ENCODE data around the gene CEACAM6. TPM values are rescaled to one million over a fixed set of nuclear protein-coding genes. Genes with fewer than 3 reads are reported as not detected.
A peak's percentile ranks its signal among the peaks of the same experiment; 100 is the strongest.
"Not testable (repeated sequence)": the region's sequence is repeated elsewhere in the genome, so short reads cannot be mapped to it uniquely, and the experiment has no call there.

CEACAM6 gene
- total RNA-seq, 4 donors from 2014 or later = 70.8 to 288 (median 176) TPM

DNA sequence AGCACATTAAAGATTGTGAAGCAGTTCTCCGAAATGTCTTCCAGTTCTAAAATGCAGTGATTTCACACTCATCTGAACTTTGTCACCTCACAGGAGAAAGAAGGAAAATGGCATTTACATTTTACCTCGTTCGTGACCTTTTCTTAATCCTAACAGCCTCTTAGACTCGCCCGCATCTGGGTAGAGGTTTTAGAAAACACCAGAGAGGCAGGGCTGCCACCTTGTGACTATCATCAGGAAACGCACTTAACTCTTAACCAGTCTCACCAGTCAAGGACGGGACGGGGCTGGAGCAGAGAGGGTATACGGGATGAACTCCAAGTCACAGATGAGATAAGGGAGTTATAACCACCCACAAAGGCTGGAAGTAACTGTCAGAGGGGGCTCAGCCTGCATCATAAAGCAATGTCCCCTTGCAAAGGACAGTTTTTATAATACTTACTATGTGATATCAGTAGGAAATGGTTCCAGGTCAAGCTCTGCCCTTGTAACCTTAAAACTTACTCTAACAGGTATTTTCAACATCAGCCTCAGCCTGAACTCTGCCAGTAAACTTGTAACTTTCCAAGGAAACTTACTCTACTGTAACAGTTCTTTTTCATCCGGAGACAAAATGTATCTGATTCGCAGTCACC lies 8.6 kb upstream of the CEACAM6 start:
- H3K9me3 ChIP-seq = no peaks in the 10 kb centered on the region
- no peak for DNase-seq
- WGBS, 2 donors = 17 to 20% methylated on average over 10 to 11 of the region's 11 CpGs
- H3K4me3 ChIP-seq = no peak overlapping the region
- H3K27ac ChIP-seq = no peak overlapping the region
- peaks cover 0 to 54% (median 0%) of the 10 kb centered on the region in 3 donors for H3K4me1 ChIP-seq
- no peaks in the 10 kb centered on the region for H3K36me3 ChIP-seq
- intact Hi-C loops (cut with DNase I) = no loop called here
- peak in 5 of 6 experiments; percentile 27 to 77 (median 53) for TF ChIP-seq CTCF (IDR thresholded peaks at IDR 0.05)
- TF ChIP-seq POLR2A (IDR thresholded peaks at IDR 0.05) = no peak
- H3K27me3 ChIP-seq = peaks cover 0 to 28% (median 0%) of the 10 kb centered on the region in 4 donors

DNA sequence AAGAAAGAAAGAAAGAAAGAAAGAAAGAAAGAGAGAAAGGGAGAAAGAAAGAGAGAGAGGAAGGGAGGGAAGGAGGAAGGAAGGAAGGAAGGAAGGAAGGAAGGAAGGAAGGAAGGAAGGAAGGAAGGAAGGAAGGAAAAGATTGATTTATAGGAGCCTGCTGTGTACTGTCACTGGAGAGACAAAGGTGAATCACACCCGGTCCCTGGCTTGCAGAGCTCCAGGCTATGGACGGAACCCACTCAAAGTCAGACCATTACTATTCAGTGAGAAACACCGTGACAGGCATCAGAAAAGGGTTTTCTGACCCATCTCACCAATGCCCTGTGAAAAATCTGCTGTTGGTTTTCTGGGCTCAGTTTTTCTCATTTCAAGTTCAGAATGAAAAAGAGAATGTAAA lies 7.3 kb upstream of the CEACAM6 start:
- WGBS, 2 donors = 51 to 59% methylated on average over 3 of the region's 3 CpGs
- intact Hi-C loops (cut with DNase I) = no loop called here
- no peak for DNase-seq
- Histone ChIP-seq H3K36me3 (no peaks in the 10 kb centered on the region), H3K4me3 (no peak overlapping the region), H3K27me3 (peaks cover 0 to 32% (median 0%) of the 10 kb centered on the region in 4 donors), H3K9me3 (no peaks in the 10 kb centered on the region), H3K27ac (no peak overlapping the region), H3K4me1 (peaks cover 0 to 67% (median 0%) of the 10 kb centered on the region in 3 donors)
- no peak for TF ChIP-seq POLR2A (IDR thresholded peaks at IDR 0.05)

- 29 to 39% methylated on average over 3 to 5 of the region's 10 CpGs for WGBS, 2 donors
- peak overlapping the region; percentile 74 to 87 (median 81) for H3K27ac ChIP-seq
- intact Hi-C loops (cut with DNase I); H3K9me3 ChIP-seq; DNase-seq; H3K36me3 ChIP-seq: not testable (repeated sequence)
- H3K27me3 ChIP-seq = peaks cover 0 to 38% (median 0%) of the 10 kb centered on the region in 4 donors
- peak overlapping the region in 3 of 4 donors; percentile 2 to 30 (median 13) for H3K4me3 ChIP-seq
- peaks cover 0 to 86% (median 0%) of the 10 kb centered on the region in 3 donors for H3K4me1 ChIP-seq
- peak in 1 of 4 donors; percentile 12 for TF ChIP-seq POLR2A (IDR thresholded peaks at IDR 0.05)
These were observed 4.8 kb upstream of the CEACAM6 start for GRCh38 chr19:41750248-41751134.

GRCh38 chr19:41753159-41753558 lies 2.2 kb upstream of the CEACAM6 start:
- Histone ChIP-seq H3K36me3 (no peaks in the 10 kb centered on the region), H3K4me1 (peaks cover 0 to 69% (median 0%) of the 10 kb centered on the region in 3 donors), H3K27ac (peak overlapping the region in 3 of 4 donors; percentile 78 to 87 (median 84)), H3K27me3 (peaks cover 0 to 18% (median 0%) of the 10 kb centered on the region in 4 donors), H3K4me3 (no peak overlapping the region), H3K9me3 (no peaks in the 10 kb centered on the region)
- 8 to 9% methylated on average over 12 of the region's 12 CpGs for WGBS, 2 donors
- DNase-seq = no peak
- TF ChIP-seq POLR2A (IDR thresholded peaks at IDR 0.05) (no peak), CTCF (IDR thresholded peaks at IDR 0.05) (peak; percentile 73 to 88 (median 84))
- intact Hi-C loops (cut with DNase I) = no loop called here

- intact Hi-C loops (cut with DNase I) = no loop called here
- peaks cover 0 to 70% (median 0%) of the 10 kb centered on the region in 3 donors for H3K4me1 ChIP-seq
- H3K36me3 ChIP-seq = no peaks in the 10 kb centered on the region
- H3K4me3 ChIP-seq = no peak overlapping the region
- no peak for DNase-seq
- peaks cover 0 to 22% (median 0%) of the 10 kb centered on the region in 4 donors for H3K27me3 ChIP-seq
- 17 to 18% methylated on average over 4 of the region's 4 CpGs for WGBS, 2 donors
- peak overlapping the region; percentile 9 to 87 (median 67) for H3K27ac ChIP-seq
- no peaks in the 10 kb centered on the region for H3K9me3 ChIP-seq
- no peak for TF ChIP-seq POLR2A (IDR thresholded peaks at IDR 0.05)
- peak; percentile 37 to 73 (median 64) for TF ChIP-seq CTCF (IDR thresholded peaks at IDR 0.05)
These were observed 1.3 kb upstream of the CEACAM6 start for GRCh38 chr19:41753936-41754529.
